Measurements from ENCODE around the gene UGT2B28.
"Not testable (repeated sequence)": the region's sequence is repeated elsewhere in the genome, so short reads cannot be mapped to it uniquely, and the experiment has no call there.

UGT2B28 gene

DNA sequence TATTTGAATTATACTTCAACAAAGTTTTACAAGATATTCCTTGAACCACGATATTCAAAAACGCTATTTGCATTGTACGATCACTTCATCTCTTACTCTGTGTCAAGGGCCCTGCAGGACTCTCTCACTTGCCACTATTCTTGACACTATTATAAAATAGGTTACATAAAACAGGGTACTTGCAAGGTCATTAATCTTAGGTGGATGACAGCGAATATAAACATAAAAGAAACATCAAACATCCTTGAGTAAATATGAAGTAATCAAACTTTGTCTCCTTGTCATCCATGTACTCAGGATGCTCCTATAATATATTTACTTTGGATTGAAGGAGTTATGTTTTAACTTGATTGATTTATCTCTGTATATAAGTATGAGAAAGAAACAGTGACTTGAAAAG lies at the start of gene UGT2B28:
UGT2B28 (plus strand) TSS at position 395 of the 400 bp plus-strand sequence. CDS start 26 bp downstream, outside the sequence.
- DNase-seq, result not testable (repeated sequence)

DNA sequence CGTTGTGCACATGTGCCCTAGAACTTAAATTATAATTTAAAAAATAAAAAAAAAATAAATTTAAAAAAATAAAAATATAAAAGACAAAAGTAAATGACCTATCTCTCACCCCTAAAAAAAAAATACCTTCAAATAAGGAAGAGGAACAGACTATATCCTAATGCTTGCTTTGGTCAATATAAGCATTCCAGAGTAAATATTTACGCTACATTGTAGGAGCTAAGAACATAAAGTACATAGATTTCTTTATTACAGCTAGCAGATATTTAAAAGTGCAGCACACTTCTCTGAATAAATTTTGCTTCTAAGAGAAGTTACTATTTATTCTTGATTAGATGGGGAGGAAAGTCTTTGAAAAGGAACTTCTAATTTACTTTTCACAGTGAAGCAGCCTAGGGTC lies 41.2 kb upstream of the UGT2B28 start:
- DNase-seq, result no peak

DNA sequence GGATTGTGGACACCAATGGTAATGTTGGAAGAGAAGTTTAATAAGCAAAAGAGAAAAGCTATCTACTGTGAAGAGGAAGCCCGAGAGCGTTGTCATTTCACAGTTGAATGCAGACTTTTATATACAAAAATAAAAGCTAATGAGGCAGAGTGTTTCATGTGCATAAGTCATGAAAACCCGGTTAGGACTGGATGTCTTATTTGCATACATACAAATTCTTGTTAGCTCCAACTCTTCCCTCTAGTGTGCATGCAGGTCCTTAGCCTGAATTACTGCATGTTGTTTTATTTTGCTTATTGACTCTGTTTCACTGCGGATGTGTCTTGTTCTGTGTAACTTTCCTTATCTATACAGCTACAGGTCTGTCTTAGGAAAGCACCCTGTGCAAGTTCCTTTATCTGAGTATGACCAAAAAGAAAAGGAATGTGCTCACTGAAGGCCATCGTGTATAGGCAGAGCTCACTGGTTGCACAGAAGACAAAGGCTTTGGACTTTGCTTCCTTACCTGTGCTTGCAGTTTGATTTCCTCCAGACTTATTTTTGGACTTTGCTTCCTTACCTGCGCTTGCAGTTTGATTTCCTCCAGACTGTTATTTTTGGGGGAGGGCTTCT lies 40.6 kb upstream of the UGT2B28 start:
- DNase-seq, result no peak

DNA sequence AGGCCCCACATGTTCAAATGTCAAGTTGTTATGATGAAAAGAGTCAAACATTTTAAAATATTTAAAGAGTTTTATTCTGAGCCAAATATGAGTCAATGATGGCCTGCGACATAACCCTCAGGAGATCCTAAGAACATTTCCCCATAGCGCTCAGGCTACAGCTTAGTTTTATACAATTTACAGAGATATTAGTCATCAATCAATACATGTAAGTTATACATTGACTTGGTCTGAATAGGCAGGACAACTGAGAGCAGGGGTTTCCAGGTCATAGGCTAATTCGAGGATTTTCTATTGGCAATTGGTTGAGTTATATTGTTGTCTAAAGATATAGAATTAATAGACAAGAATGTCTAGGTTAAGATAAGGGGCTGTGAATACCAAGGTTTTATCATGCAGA lies 39.5 kb upstream of the UGT2B28 start:
- DNase-seq, result not testable (repeated sequence)

DNA sequence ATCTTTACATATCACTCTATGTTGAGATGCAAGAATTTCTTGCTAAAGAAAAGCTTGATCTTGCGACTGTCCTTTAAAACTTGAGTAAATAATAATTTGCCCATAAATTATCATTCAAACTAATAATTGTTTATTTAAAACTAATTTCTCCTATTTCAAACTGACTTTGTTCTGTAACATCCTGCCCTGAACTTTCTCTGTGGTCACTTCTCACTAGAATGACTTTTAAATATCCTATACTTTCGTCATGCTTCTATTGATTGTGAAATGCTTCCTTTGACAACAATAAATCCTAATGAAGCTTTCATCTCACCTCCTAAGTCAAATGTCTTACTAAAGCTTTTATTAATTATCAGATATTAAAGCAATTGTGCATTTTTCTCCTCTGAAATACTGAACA lies 38.5 kb upstream of the UGT2B28 start:
- not testable (repeated sequence) for DNase-seq

DNA sequence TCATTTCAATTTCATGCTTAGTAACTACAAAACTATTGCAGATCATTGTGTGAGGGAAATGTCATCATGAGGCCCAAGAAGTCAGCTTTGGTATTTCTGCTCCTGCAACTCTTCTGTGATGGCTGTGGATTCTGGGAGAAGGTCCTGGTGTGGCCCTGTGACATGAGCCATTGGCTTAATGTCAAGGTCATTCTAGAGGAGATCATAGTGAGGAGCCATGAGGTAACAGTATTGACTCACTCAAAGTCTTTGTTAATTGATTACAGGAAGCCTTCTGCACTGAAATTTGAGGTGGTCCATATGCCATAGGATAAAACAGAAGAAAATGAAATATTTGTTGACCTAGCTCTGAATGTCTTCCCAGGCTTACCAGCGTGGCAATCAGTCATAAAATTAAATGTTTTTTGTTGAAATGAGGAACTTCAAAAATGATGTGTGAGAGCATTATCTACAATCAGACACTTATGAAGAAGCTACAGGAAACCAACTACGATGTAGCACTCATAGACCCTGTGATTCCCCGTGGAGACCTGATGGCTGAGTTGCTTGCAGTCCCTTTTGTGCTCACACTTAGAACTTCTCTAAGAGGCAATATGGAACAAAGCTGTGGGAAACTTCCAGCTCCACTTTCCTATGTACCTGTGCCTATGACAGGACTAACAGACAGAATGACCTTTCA lies 37.6 kb upstream of the UGT2B28 start:
- DNase-seq, result not testable (repeated sequence)

DNA sequence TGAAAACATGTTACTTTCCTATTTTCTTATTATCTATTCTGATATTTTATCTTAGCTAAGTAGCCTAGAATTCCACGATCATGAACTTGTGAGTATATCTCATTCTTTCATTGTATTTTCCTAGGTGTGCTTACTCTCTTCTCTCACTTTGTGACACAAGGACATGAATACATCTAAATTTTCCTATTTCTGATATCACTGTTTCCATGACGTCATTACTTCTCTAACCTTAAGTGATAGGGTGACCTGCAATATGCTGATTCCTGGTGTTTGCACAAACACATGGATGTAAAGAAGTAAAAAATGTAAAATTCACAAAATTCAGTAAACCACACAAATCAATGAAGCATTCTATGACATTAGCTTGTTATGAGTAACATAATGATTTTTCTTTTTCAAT lies 29.4 kb upstream of the UGT2B28 start:
- not testable (repeated sequence) for DNase-seq

DNA sequence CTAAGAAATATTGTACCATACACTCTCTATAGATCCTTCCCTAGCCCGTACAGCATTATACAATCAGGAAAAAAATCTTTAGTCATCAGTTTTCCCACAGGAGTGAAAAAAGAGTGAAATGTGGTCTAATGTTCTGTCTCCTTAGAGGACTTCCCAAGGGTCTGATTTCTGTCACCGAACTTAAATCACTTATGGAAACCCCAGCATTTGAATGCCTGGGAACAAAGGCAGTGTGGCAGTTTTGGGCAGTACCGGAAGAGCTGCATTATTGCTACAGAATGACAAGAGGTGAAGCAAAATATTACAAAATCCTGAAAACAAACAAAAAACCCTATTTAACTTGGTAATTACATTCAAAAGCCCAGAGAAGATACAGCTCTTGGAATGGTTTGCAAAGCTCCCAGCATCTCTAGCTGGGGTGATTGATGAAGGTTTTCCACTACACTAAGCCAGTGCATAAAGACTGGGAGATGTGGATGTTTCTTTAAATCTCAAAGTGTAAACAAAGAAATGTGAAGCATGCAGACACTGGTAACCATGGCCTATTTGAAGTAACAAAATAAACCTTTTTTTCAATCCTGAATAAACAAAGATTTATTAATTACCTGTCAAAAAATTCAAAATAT lies 27.0 kb upstream of the UGT2B28 start:
- not testable (repeated sequence) for DNase-seq

DNA sequence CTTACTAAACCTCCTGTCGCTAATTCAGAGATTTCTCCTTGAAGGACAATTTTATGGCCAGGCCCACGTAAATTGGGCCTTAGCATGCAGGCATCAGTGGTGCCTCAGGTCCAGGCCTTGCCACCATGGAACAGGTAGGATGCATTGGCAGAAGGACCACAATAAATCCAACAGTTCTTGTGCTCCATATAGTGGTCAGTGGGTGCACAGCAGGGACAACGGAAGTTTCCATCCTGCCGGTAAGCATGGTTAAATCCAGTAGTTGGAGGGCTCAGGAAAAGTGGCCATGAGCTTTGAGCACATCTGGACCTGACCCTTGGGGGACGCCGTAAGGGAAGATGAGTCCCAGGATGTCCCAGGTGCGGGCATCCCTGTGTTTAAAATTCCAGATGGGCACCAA lies 11.7 kb upstream of the UGT2B28 start:
- DNase-seq, result not testable (repeated sequence)

DNA sequence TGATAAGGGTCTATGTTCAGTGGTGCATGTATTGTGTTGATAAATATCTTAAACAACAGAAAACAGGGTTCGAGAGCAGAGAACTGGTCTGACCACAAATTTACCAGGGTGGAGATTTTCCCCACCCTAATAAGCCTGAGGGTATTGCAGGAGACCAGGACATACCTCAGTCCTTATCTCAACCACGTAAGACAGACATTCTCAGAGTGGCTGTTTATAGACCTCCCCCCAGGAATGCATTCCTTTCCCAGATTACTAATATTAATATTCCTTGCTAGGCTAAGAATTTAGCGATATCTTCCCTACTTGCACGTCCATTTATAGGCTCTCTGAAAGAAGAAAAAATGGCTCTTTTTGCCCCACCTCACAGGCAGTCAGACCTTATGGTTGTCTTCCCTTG lies 16.1 kb downstream of the UGT2B28 start:
- not testable (repeated sequence) for DNase-seq

DNA sequence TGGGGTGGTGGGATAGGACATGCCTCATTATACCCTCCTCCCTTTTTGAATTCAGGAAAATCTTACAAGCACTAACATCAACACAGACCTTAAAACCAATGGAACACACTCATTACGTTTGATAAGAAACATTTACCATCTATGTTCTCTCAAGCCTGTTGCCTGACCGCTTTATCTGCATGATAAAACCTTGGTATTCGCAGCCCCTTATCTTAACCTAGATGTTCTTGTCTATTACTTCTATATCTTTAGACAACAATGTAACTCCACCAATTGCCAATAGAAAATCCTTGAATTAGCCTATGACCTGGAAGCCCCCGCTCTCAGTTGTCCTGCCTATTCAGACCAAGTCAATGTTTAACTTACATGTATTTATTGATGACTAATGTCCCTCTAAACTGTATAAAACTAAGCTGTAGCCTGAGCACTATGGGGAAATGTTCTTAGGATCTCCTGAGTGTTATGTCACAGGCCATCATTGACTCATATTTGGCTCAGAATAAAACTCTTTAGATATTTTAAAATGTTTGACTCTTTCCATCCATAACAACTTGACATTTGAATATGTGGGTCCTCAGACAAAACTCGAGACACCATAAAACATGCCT lies 28.3 kb downstream of the UGT2B28 start:
- not testable (repeated sequence) for DNase-seq

DNA sequence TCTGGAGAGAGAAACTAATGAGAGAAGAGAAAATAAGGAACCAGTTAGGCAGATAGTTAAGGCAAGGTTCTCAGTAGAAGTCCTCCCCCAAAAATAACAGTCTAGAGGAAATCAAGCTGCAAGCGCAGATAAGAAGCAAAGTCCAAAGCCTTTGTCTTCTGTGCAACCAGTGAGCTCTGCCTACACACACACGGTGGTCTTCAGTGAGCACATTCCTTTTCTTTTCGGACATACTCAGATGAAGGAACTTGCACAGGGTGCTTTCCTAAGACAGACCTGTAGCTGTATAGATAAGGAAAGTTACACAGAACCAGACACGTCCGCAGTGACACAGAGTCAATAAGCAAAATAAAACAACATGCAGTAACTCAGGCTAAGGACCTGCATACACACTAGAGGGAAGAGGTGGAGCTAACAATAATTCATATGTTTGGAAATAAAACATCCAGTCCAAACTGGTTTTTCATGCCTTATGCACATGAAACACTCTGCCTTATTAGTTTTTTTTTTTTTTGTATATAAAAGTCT lies 29.3 kb downstream of the UGT2B28 start:
- DNase-seq, result not testable (repeated sequence)

DNA sequence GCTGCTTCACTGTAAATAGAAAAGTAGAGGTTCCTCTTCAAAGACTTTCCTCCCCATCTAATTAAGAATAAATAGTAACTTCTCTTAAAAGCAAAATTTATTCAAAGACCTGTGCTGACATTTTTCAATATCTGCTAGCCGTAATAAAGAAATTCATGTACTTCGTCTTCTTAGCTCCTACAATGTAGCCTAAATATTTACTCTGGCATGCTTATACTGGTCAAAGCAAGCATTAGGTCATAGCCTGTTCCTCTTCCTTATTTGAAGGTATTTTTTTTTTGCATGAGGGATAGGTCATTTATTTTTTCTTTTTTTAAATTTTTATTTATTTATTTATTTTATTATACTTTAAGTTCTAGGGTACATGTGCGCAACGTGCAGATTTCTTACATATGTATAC lies 30.0 kb downstream of the UGT2B28 start:
- DNase-seq, result not testable (repeated sequence)

DNA sequence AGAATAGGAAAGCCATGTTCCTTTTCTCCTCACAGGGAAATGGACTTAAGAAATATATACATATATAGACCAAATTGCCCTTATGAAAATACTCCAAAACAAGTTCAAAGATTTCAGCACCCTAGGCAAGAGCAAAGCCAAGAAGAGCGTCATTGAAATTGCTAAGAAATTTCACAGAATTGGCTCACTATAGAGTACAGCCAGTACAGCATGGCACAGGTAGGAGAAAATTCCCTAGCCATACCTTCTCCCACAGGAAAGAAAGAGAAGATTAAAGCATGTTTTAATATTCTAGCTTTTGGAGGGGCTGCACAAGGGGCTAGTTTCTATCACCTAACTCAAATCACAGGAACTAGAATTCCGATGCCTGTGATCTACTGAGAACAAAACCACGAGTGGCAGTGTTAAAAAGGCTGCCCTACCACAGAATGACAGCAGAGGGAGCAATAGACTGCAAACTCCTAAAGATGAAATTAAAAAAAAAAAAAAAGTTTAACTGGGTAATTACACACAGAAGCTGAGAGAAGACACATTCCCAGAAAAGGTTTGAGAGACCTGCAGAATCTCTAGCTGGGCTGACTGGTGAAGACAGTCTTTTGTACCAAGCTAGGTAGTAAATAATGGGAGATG lies 37.5 kb downstream of the UGT2B28 start:
- peak; percentile 34 for DNase-seq

DNA sequence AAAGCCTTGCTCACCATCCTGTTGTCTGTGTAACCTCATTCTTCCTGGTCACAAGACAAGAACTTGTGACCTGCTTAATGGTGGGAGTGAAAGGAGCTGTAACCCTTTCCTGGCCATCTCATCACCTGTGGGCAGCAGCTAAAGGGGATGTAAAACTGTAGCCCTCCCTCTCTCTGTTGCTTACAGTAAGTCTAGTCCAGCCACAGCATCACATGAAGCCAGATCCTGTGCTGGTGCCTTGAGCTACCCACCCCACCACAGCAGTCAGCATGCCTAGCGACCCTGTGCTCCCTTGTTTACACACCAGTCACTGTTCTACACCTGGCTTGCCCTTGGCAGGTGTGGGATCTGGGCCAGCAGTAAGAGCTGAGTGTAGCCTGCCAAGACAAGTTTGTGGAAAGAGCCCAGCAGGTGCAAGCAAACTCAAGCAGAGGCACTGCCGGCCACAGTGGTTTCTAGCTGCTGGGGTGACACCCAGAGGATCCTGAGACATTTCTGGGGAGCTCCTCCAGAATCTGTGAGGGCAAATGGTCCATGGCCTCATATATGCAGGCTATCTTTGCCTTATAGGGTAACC lies 41.0 kb downstream of the UGT2B28 start:
- DNase-seq, result no peak

DNA sequence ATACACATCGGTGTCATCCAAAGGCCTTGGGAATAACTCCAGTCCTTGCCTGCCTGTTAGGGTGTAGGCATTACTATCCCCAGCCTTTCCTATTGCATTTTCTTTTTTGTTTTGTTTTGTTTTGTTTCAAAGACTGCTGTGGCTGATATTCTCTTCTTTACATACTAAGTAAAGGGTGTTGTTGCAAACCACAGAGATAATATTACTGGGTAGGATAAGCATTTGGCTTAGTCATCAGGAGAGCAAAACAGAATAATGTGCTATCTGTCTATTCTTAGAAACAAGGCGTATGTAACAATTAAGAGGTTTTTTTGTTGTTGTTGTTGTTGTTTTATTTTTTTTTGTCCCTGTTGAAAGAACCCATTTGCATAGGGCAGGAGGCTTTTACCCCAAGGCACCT lies 41.8 kb downstream of the UGT2B28 start:
- no peak for DNase-seq

DNA sequence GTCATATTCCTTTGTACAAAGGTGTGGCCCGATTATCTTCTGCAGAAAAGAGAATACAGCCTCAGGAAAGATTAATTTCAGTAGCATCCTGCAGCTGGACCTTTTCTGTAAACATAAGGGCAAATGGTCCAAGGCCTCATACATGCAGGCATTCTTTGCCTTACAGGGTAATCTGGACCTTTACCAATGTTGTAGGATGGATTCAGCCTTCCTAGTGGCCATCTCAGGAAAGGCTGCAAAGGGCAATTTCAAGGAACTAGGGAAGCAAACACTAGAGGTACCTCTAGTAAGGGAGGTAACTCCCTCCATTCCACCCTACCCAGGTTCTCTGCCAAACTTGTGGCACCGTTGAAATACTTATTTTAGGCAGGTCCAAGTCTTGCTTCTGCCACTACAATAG lies 43.0 kb downstream of the UGT2B28 start:
- no peak for DNase-seq

DNA sequence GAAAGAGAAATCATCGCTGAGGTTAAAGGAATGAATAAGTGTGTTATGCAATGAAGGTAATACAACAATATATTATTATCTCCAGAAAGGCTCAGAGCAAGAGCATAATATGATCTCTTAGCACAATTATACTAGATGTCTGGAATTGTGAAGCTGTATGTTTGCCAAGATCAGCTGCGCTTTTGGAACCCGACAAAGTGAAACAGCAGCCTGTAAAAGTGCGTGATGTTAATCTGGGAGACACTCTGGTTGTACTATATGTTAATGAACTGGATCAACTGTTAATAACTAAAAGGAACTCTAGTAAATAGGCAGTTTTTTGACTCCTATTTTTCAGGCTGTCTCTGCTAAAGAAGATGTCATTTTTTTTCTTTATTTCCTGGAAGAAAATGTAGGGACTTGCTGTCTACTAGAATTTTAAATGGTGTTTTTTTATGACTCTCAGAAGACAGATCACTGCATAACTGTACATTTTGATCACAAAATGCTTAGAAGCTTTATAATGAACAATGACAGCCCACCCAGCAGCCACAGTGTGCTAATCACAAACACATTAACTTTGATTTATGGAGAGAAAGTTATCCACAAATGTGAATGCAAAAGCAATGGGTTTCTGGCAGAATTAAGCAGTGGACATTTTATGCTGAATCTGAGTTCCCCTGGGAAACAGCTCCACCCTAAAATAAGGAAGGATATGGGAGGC lies 50.2 kb downstream of the UGT2B28 start:
- no peak for DNase-seq

DNA sequence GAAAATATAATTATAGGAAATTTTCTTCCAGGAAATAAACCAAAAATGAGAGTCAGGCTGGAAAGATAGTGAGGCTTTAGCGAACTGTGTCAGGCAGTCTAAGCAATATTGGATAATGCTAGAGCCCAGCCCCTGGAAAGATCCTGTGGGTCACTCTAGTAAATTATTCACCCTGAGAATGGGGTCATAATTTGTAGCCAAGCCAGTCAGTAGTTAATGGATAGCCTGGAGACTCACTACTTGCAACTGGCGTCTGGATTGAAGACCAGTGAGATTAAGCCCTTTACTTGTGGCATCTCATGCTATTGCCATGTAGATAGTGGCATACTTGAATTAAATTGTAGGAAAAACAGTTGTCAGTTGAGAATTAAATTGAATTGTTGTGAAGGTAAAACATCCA lies 51.0 kb downstream of the UGT2B28 start:
- DNase-seq, result not testable (repeated sequence)

DNA sequence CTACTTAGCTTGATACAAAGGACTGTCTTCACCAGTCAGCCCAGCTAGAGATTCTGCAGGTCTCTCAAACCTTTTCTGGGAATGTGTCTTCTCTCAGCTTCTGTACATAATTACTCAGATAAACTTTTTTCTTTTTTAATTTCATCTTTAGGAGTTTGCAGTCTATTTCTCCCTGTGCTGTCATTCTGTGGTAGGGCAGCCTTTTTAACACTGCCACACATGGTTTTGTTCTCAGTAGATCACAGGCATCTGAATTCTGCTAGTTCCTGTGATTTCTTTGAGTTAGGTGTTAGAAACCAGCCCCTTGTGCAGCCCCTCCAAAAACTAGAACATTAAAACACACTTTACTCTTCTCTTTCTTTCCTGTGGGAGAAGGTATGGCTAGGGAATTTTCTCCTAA lies 55.2 kb downstream of the UGT2B28 start:
- DNase-seq, result not testable (repeated sequence)

DNA sequence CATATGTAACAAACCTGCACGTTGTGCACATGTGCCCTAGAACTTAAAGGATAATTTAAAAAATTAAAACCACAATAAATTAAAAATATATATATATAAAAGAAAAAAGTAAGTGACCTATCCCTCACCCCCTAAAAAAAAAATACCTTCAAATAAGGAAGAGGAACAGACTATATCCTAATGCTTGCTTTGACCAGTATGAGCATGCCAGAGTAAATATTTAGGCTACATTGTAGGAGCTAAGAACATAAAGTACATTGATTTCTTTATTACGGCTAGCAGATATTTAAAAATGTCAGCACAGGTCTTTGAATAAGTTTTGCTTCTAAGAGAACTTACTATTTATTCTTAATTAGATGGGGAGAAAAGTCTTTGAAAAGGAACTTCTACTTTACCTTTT lies 62.8 kb downstream of the UGT2B28 start:
- not testable (repeated sequence) for DNase-seq

Data from retina (tissue), 1 donor.